GM12878 (cell line): ENCODE measurements around the gene CCDC74A.
"Not testable (repeated sequence)": the region's sequence is repeated elsewhere in the genome, so short reads cannot be mapped to it uniquely, and the experiment has no call there.

Experiments
- HDGF ChIP-seq: fragments of 450-650 bp; IDR thresholded peaks from 2 replicates; pipeline ENCODE4 v1.6.1; 2016; ENCODE audit warnings: antibody characterized with exemption
- KDM1A ChIP-seq: fragments of 200-600 bp; sonication (generic); IDR thresholded peaks from 2 replicates; pipeline ENCODE4 v1.6.1; 2016; ENCODE audit warnings: borderline replicate concordance
- MXI1 ChIP-seq: fragments of 150-350 bp; IDR thresholded peaks from 2 replicates; pipeline ENCODE4 v1.6.1; 2011; ENCODE audit warnings: low read depth, mild to moderate bottlenecking, inconsistent platforms, low read length, improper control_type of control experiment
- NFYA ChIP-seq: IDR thresholded peaks from 2 replicates; pipeline ENCODE4 v1.6.1; 2011; ENCODE audit warnings: low read depth, mild to moderate bottlenecking, low read length, improper control_type of control experiment, borderline replicate concordance
- NFYB ChIP-seq: IDR thresholded peaks from 2 replicates; pipeline ENCODE4 v1.6.1; 2011; ENCODE audit warnings: low read depth, mild to moderate bottlenecking, low read length, improper control_type of control experiment, moderate library complexity; ENCODE audit not compliant: insufficient read depth
- POLR2A ChIP-seq: IDR thresholded peaks from 2 replicates; pipeline ENCODE4 v1.6.1; 2011; ENCODE audit warnings: low read depth, mild to moderate bottlenecking, low read length
- RUNX3 ChIP-seq: IDR thresholded peaks from 2 replicates; pipeline ENCODE4 v1.6.1; 2012; ENCODE audit warnings: low read length, inconsistent platforms
- TBL1XR1 ChIP-seq: IDR thresholded peaks from 2 replicates; pipeline ENCODE4 v1.6.1; 2012; ENCODE audit warnings: low read depth, low read length, improper control_type of control experiment
- TCF7 ChIP-seq: IDR thresholded peaks from 2 replicates; pipeline ENCODE4 v1.6.1; 2014; ENCODE audit warnings: antibody characterized with exemption, borderline replicate concordance
- YY1 ChIP-seq: IDR thresholded peaks from 2 replicates; pipeline ENCODE4 v1.6.1; 2011; ENCODE audit warnings: low read depth, mild to moderate bottlenecking, low read length
- TF ChIP-seq, protein P1 (sequence below), 3 experiments: IDR thresholded peaks in 2 of 3; conservative IDR thresholded peaks in 1 of 3; 2 replicates each; pipeline ENCODE4 v1.5.1; 2011; ENCODE audit warnings: low read depth in 3 of 3, low read length in 3 of 3, mild to moderate bottlenecking in 3 of 3, control low read depth in 2 of 3, moderate library complexity in 2 of 3, inconsistent platforms in 1 of 3, mixed read lengths in 1 of 3; ENCODE audit not compliant: control insufficient read depth in 2 of 3, insufficient read depth in 1 of 3; ENCODE audit errors: extremely low read depth in 1 of 3
- TF ChIP-seq, protein P2 (sequence below): IDR thresholded peaks from 2 replicates; pipeline ENCODE4 v1.6.1; 2012; ENCODE audit warnings: mild to moderate bottlenecking, low read depth, low read length

DNA sequence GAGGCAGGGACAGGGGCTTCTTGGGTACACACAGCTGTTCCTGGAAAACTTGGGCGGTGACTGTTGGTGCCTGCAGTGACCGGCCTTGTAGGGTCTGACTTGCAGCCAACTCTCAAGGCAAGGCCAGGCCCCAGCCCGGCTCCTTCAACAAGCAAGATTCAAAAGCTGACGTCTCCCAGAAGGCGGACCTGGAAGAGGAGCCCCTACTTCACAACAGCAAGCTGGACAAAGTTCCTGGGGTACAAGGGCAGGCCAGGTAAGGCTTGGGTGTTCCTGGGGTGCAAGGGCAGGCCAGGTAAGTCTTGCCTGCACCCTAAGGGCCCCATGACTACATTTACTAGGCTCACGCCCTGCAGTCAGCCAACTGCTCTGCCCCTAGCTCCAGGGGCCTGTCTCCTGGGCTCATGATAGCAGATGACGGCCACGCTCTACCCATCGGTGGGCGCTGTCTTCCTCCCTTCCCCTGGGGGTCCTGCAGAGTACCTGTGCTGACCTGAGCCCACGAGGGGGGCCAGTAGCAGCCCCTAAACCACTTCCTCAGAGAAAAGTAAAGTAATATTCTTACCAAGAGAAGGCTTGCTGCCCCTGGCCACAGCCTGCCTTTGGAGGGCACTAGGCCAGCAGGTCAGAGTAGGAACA is 4.0 kb downstream of the CCDC74A start:
- TF ChIP-seq TCF7, YY1, TBL1XR1, NFYB, RUNX3, NFYA, HDGF, KDM1A, POLR2A, MXI1: not testable (repeated sequence)
- TF ChIP-seq, protein P1, sequence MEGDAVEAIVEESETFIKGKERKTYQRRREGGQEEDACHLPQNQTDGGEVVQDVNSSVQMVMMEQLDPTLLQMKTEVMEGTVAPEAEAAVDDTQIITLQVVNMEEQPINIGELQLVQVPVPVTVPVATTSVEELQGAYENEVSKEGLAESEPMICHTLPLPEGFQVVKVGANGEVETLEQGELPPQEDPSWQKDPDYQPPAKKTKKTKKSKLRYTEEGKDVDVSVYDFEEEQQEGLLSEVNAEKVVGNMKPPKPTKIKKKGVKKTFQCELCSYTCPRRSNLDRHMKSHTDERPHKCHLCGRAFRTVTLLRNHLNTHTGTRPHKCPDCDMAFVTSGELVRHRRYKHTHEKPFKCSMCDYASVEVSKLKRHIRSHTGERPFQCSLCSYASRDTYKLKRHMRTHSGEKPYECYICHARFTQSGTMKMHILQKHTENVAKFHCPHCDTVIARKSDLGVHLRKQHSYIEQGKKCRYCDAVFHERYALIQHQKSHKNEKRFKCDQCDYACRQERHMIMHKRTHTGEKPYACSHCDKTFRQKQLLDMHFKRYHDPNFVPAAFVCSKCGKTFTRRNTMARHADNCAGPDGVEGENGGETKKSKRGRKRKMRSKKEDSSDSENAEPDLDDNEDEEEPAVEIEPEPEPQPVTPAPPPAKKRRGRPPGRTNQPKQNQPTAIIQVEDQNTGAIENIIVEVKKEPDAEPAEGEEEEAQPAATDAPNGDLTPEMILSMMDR (IDR thresholded peaks at IDR 0.05 in 2 of 3, conservative IDR thresholded peaks at IDR 0.05 in 1 of 3; ENCODE audit: control insufficient read depth in 2 of 3, extremely low read depth in 1 of 3, insufficient read depth in 1 of 3, low read depth in 3 of 3, low read length in 3 of 3), result not testable (repeated sequence)
- TF ChIP-seq, protein P2, sequence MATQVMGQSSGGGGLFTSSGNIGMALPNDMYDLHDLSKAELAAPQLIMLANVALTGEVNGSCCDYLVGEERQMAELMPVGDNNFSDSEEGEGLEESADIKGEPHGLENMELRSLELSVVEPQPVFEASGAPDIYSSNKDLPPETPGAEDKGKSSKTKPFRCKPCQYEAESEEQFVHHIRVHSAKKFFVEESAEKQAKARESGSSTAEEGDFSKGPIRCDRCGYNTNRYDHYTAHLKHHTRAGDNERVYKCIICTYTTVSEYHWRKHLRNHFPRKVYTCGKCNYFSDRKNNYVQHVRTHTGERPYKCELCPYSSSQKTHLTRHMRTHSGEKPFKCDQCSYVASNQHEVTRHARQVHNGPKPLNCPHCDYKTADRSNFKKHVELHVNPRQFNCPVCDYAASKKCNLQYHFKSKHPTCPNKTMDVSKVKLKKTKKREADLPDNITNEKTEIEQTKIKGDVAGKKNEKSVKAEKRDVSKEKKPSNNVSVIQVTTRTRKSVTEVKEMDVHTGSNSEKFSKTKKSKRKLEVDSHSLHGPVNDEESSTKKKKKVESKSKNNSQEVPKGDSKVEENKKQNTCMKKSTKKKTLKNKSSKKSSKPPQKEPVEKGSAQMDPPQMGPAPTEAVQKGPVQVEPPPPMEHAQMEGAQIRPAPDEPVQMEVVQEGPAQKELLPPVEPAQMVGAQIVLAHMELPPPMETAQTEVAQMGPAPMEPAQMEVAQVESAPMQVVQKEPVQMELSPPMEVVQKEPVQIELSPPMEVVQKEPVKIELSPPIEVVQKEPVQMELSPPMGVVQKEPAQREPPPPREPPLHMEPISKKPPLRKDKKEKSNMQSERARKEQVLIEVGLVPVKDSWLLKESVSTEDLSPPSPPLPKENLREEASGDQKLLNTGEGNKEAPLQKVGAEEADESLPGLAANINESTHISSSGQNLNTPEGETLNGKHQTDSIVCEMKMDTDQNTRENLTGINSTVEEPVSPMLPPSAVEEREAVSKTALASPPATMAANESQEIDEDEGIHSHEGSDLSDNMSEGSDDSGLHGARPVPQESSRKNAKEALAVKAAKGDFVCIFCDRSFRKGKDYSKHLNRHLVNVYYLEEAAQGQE, result not testable (repeated sequence)
